Stomach (tissue), 9 donors: ENCODE measurements around the gene DUSP9. TPM values are rescaled to one million over a fixed set of nuclear protein-coding genes. Genes with fewer than 3 reads are reported as not detected.

Source experiments
- DNase-seq, 2 donors: peaks; one replicate each; pipeline versions ENCODE4 v3.0.0 to v3.0.0-alpha.2; 2013 to 2019
- H3K27ac ChIP-seq, 5 donors: fragments of 200-600 bp in 4 of 5; sonication (generic) in 4 of 5; one replicate each; pipeline ENCODE4 v1.5.1; 2013 to 2019; ENCODE audit warnings: mild to moderate bottlenecking in 1 of 5, moderate library complexity in 1 of 5
- H3K27me3 ChIP-seq, 3 donors: fragments of 200-600 bp; sonication (generic); one replicate each; pipeline ENCODE4 v1.5.1; 2017 to 2019; ENCODE audit warnings: mixed run types in 1 of 3
- H3K36me3 ChIP-seq, 4 donors: fragments of 200-600 bp; sonication (generic); 1 replicate in 3 of 4; 2 replicates in 1 of 4; pipeline ENCODE4 v1.5.1; 2016 to 2019
- H3K4me1 ChIP-seq, 4 donors: fragments of 200-600 bp; sonication (generic); one replicate each; pipeline ENCODE4 v1.5.1; 2016 to 2019
- H3K4me3 ChIP-seq, 4 donors: fragments of 200-600 bp; sonication (generic) in 3 of 4; one replicate each; pipeline ENCODE4 v1.5.1; 2016 to 2019; ENCODE audit warnings: mild to moderate bottlenecking in 1 of 4
- H3K9me3 ChIP-seq, 4 donors: fragments of 200-600 bp; sonication (generic); one replicate each; pipeline ENCODE4 v1.5.1; 2016 to 2019
- CTCF ChIP-seq, 7 experiments: fragments of 450-650 bp in 4 of 7; fragments of 200-600 bp in 3 of 7; sonication (generic) in 3 of 7; IDR thresholded peaks; one replicate each; pipeline ENCODE4 v1.5.1; 2016 to 2019; ENCODE audit warnings: antibody characterized with exemption in 7 of 7, control low read depth in 2 of 7, mild to moderate bottlenecking in 1 of 7
- EP300 ChIP-seq: sonication (generic); formaldehyde crosslinking; IDR thresholded peaks from one replicate; pipeline ENCODE4 v1.6.1; 2017; ENCODE audit warnings: antibody characterized with exemption
- POLR2A ChIP-seq, 4 donors: fragments of 450-650 bp; IDR thresholded peaks; one replicate each; pipeline ENCODE4 v1.6.1; 2016; ENCODE audit warnings: antibody characterized with exemption in 4 of 4, control low read depth in 2 of 4, mild to moderate bottlenecking in 1 of 4, moderate library complexity in 1 of 4
- POLR2AphosphoS5 ChIP-seq, 3 donors: sonication (generic); formaldehyde crosslinking; IDR thresholded peaks; one replicate each; pipeline ENCODE4 v1.6.1; 2016; ENCODE audit warnings: antibody characterized with exemption in 3 of 3
- WGBS, 5 donors: extraction: QIAGEN DNeasy Blood & Tissue Kit in 3 of 5; methylation state at CpG; one replicate each; pipeline versions ENCODE4 v1.1.5 to v1.1.7; 2013 to 2018; 5-methylcytosine and 5-hydroxymethylcytosine counted together
- intact Hi-C: fragments of 100-400 bp; cut with DNase I; formaldehyde crosslinking; loops from one replicate; pipeline ENCODE4 v1.15.1; 2023; ENCODE audit warnings: low total_unique reads
- polyA plus RNA-seq, 3 donors: library from polyadenylated mRNA; stranded (reverse); fragments of 200-250 nt; gene quantifications; one replicate each; pipeline ENCODE4 v1.2.3, GENCODE V29; 2013
- total RNA-seq, 5 donors: library from RNA; depleted of rRNA; stranded (reverse); fragments of >200 nt; gene quantifications; one replicate each; pipeline versions ENCODE4 v1.1.0 to v1.2.3, GENCODE V29; 2014 to 2016
- donor health status: healthy with polysubstance abuse.
- donor health status: Bipolar disorder and iron deficiency.
- donor health status: healthy.

Gene DUSP9
- total and polyA plus RNA-seq, 8 donors, result 0.18 to 0.25 TPM; not detected in 6

GRCh38 chrX:153600032-153600373 lies 47.0 kb upstream of the DUSP9 start:
- WGBS, 5 donors, result 5 to 36% (median 12%) methylated on average over 2 of the region's 2 CpGs
- H3K9me3 ChIP-seq, result peaks cover 0 to 16% (median 4%) of the 10 kb centered on the region in 4 donors
- peak in 1 of 2 donors; percentile 26 for DNase-seq
- H3K27me3 ChIP-seq, result no peaks in the 10 kb centered on the region
- H3K4me3 ChIP-seq, result peak overlapping the region in 3 of 4 donors; percentile 55 to 90 (median 59)
- intact Hi-C loops, result no loop called here
- H3K36me3 ChIP-seq, result peaks cover 0 to 12% (median 7%) of the 10 kb centered on the region in 4 donors
- TF ChIP-seq POLR2AphosphoS5 (IDR thresholded peaks at IDR 0.05) (no peak), EP300 (no peak), CTCF (IDR thresholded peaks at IDR 0.05) (no peak), POLR2A (IDR thresholded peaks at IDR 0.05) (no peak)
- H3K4me1 ChIP-seq, result peaks cover 4 to 27% (median 17%) of the 10 kb centered on the region in 4 donors
- peak overlapping the region in 1 of 5 donors; percentile 82 for H3K27ac ChIP-seq

GRCh38 chrX:153600921-153601320 lies 46.1 kb upstream of the DUSP9 start:
- Histone ChIP-seq H3K27ac (no peak overlapping the region), H3K4me3 (no peak overlapping the region), H3K36me3 (peaks cover 0 to 3% (median 0%) of the 10 kb centered on the region in 4 donors), H3K4me1 (peaks cover 4 to 27% (median 17%) of the 10 kb centered on the region in 4 donors), H3K27me3 (no peaks in the 10 kb centered on the region), H3K9me3 (peaks cover 0 to 16% (median 4%) of the 10 kb centered on the region in 4 donors)
- 41 to 96% (median 77%) methylated on average over 2 to 7 of the region's 7 CpGs for WGBS, 5 donors
- intact Hi-C loops, result no loop called here
- no peak for DNase-seq
- TF ChIP-seq CTCF (IDR thresholded peaks at IDR 0.05) (no peak), POLR2AphosphoS5 (IDR thresholded peaks at IDR 0.05) (no peak), EP300 (no peak), POLR2A (IDR thresholded peaks at IDR 0.05) (no peak)

GRCh38 chrX:153601511-153602110 lies 45.4 kb upstream of the DUSP9 start:
- no peak for DNase-seq
- H3K4me1 ChIP-seq, result peaks cover 4 to 27% (median 17%) of the 10 kb centered on the region in 4 donors
- 76 to 95% (median 84%) methylated on average over 11 to 12 of the region's 12 CpGs for WGBS, 5 donors
- no peaks in the 10 kb centered on the region for H3K36me3 ChIP-seq
- H3K27ac ChIP-seq, result no peak overlapping the region
- TF ChIP-seq POLR2A (IDR thresholded peaks at IDR 0.05) (no peak), POLR2AphosphoS5 (IDR thresholded peaks at IDR 0.05) (no peak), CTCF (IDR thresholded peaks at IDR 0.05) (no peak), EP300 (no peak)
- H3K4me3 ChIP-seq, result no peak overlapping the region
- intact Hi-C loops, result no loop called here
- H3K9me3 ChIP-seq, result peaks cover 0 to 16% (median 4%) of the 10 kb centered on the region in 4 donors
- peaks cover 0 to 4% (median 0%) of the 10 kb centered on the region in 3 donors for H3K27me3 ChIP-seq

GRCh38 chrX:153602601-153603000 lies 44.4 kb upstream of the DUSP9 start:
- DNase-seq, result no peak
- Histone ChIP-seq H3K36me3 (no peaks in the 10 kb centered on the region), H3K27me3 (peaks cover 0 to 7% (median 0%) of the 10 kb centered on the region in 3 donors), H3K4me3 (no peak overlapping the region), H3K27ac (no peak overlapping the region), H3K4me1 (peaks cover 4 to 19% (median 15%) of the 10 kb centered on the region in 4 donors), H3K9me3 (peaks cover 0 to 10% (median 4%) of the 10 kb centered on the region in 4 donors)
- TF ChIP-seq POLR2A (IDR thresholded peaks at IDR 0.05) (no peak), EP300 (no peak), CTCF (IDR thresholded peaks at IDR 0.05) (no peak), POLR2AphosphoS5 (IDR thresholded peaks at IDR 0.05) (no peak)
- intact Hi-C loops, result no loop called here
- WGBS, 5 donors, result 69 to 96% (median 89%) methylated on average over 2 to 3 of the region's 3 CpGs
